Nephron progenitor cell (in vitro differentiated cells): Measurements from ENCODE around the gene PLCL2.
"Not testable (repeated sequence)": the region's sequence is repeated elsewhere in the genome, so short reads cannot be mapped to it uniquely, and the experiment has no call there.

Experiments
- DNase-seq: peaks from one replicate; pipeline ENCODE4 v3.0.0; 2021
- H3K27ac Mint-ChIP-seq: 2 replicates; pipeline ENCODE4 v1.8.0; 2021; ENCODE audit warnings: mild to moderate bottlenecking, moderate library complexity, mixed read lengths
- H3K27me3 Mint-ChIP-seq: 2 replicates; pipeline ENCODE4 v1.8.0; 2021; ENCODE audit warnings: mild to moderate bottlenecking, low read depth, mixed read lengths; ENCODE audit not compliant: poor library complexity
- H3K36me3 Mint-ChIP-seq: 2 replicates; pipeline ENCODE4 v1.8.0; 2021; ENCODE audit warnings: low read depth, mixed read lengths
- H3K4me1 Mint-ChIP-seq: 2 replicates; pipeline ENCODE4 v1.8.0; 2021; ENCODE audit warnings: mixed read lengths
- H3K4me3 Mint-ChIP-seq: 2 replicates; pipeline ENCODE4 v1.8.0; 2021; ENCODE audit warnings: mild to moderate bottlenecking, moderate library complexity, mixed read lengths
- H3K9me3 Mint-ChIP-seq: 2 replicates; pipeline ENCODE4 v1.8.0; 2021; ENCODE audit warnings: mild to moderate bottlenecking, moderate library complexity, mixed read lengths
- TF ChIP-seq, protein P1 (sequence below): fragments of 200-600 bp; sonication (generic); IDR thresholded peaks from 2 replicates; pipeline ENCODE4 v1.5.0; 2021; ENCODE audit warnings: antibody characterized with exemption

The PLCL2 gene

DNA sequence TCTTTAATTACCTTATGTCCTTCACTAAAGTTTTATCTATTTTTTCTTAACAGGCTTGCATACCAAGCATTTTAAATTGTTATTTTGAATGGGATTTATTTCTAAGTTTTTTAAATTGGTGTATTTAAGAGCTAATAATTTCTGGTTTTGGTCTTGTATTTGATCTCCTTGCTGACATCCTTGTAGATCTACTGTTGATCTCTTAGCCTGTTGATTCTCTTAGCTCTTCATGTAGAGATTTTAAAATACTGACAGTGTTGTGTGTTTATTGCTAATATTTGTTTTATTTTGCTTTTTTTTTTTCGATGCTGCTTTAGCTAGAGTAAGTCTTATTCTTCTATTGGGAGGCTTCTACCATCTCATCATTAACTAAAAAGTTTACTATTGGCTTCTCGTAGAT is 65.5 kb downstream of the PLCL2 start:
- H3K4me3 Mint-ChIP-seq, result no peak overlapping the region
- TF ChIP-seq, protein P1, sequence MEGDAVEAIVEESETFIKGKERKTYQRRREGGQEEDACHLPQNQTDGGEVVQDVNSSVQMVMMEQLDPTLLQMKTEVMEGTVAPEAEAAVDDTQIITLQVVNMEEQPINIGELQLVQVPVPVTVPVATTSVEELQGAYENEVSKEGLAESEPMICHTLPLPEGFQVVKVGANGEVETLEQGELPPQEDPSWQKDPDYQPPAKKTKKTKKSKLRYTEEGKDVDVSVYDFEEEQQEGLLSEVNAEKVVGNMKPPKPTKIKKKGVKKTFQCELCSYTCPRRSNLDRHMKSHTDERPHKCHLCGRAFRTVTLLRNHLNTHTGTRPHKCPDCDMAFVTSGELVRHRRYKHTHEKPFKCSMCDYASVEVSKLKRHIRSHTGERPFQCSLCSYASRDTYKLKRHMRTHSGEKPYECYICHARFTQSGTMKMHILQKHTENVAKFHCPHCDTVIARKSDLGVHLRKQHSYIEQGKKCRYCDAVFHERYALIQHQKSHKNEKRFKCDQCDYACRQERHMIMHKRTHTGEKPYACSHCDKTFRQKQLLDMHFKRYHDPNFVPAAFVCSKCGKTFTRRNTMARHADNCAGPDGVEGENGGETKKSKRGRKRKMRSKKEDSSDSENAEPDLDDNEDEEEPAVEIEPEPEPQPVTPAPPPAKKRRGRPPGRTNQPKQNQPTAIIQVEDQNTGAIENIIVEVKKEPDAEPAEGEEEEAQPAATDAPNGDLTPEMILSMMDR, result no peak
- no peak for DNase-seq
- no peaks in the 10 kb centered on the region for H3K36me3 Mint-ChIP-seq
- no peak overlapping the region for H3K27ac Mint-ChIP-seq
- no peaks in the 10 kb centered on the region for H3K4me1 Mint-ChIP-seq
- peaks cover 3% of the 10 kb centered on the region for H3K27me3 Mint-ChIP-seq
- H3K9me3 Mint-ChIP-seq, result peaks cover 6% of the 10 kb centered on the region

DNA sequence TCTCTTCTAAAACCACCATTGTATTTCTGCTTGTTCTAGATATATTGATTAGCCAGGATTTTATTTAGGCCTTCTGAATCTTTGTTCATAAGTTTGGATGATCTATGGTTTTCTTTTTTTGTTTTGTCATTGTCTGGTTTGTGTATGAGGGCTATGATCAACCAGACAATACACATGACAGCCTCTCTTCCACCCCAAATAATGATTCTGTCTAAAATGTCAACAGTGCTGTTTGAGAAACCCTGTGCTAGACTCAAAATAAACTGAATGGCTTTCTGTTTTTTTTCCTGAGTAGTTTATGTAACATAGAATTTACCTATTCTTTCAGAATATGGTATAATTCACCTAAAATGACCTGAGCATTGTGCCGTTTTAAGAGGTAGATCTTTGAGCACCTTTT is 66.1 kb downstream of the PLCL2 start:
- no peak overlapping the region for H3K4me3 Mint-ChIP-seq
- no peak for DNase-seq
- H3K36me3 Mint-ChIP-seq, result no peaks in the 10 kb centered on the region
- TF ChIP-seq, protein P1, result no peak
- peaks cover 3% of the 10 kb centered on the region for H3K27me3 Mint-ChIP-seq
- H3K9me3 Mint-ChIP-seq, result peaks cover 6% of the 10 kb centered on the region
- H3K4me1 Mint-ChIP-seq, result no peaks in the 10 kb centered on the region
- H3K27ac Mint-ChIP-seq, result no peak overlapping the region

DNA sequence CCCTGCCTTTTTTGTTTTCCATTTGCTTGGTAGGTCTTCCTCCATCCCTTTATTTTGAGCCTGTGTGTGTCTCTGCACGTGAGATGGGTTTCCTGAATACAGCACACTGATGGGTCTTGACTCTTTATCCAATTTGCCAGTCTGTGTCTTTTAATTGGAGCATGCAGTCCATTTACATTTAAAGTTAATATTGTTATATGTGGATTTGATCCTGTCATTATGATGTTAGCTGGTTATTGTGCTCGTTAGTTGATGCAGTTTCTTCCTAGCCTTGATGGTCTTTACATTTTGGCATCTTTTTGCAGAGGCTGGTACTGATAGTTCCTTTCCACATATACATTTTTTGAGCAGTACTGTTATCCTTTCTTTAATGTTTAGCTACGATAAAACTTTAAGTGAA is 73.1 kb downstream of the PLCL2 start:
- not testable (repeated sequence) for H3K9me3 Mint-ChIP-seq, DNase-seq, H3K4me1 Mint-ChIP-seq, H3K4me3 Mint-ChIP-seq, H3K27me3 Mint-ChIP-seq, H3K36me3 Mint-ChIP-seq, H3K27ac Mint-ChIP-seq

DNA sequence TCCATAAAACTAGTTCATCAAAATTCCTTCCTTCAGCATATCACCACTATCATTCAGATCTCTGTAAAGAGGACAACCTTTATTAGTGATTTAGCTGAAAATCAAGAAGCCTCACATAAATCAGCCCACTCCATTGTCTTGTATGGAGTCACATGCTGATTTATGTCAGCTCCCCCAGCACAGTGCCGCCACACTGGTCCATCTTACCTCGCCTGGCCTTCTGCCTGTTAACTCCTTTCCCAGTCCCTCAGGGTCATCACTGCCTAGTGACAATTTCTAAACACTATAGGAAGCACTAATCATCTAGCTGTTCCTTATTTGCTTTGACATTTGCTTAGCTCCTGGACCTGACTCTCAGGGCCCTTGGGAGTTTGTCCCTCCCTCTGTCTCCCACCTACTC is 75.4 kb downstream of the PLCL2 start:
- H3K4me3 Mint-ChIP-seq, result no peak overlapping the region
- H3K27me3 Mint-ChIP-seq, result no peaks in the 10 kb centered on the region
- no peaks in the 10 kb centered on the region for H3K36me3 Mint-ChIP-seq
- DNase-seq, result no peak
- TF ChIP-seq, protein P1, result no peak
- no peak overlapping the region for H3K27ac Mint-ChIP-seq
- H3K4me1 Mint-ChIP-seq, result no peaks in the 10 kb centered on the region
- H3K9me3 Mint-ChIP-seq, result peaks cover 4% of the 10 kb centered on the region

DNA sequence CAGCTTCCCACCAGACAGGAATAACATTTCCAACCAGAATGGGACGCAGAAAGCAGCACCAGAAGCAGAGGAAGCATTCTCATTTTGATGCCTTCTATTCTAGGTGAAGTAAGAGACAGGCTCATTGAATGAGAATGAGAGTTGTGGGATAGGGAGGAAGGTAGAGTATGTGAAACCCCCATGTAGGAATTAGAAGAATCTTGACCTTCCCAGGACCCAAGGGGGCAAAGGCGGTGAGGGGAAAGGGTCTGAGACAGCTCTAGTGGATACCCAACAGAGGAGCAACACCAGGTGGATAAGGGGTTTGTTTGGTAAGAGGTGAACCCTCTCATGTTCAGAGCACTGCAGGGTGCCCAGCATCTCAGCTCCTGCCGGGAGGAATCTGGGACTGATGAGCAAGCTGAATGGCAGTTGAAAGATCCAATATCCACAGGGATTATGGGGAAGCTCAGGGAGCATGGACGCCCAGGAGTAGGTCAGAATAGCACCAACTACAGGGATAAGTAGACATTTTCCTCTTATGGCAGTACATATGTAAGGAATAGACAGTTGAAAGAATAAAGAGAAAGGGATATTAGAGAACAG is 77.0 kb downstream of the PLCL2 start:
- DNase-seq, result no peak
- Mint-ChIP-seq H3K36me3 (no peaks in the 10 kb centered on the region), H3K27ac (no peak overlapping the region), H3K27me3 (no peaks in the 10 kb centered on the region), H3K9me3 (peaks cover 4% of the 10 kb centered on the region), H3K4me1 (no peaks in the 10 kb centered on the region), H3K4me3 (no peak overlapping the region)
- TF ChIP-seq, protein P1, result no peak

DNA sequence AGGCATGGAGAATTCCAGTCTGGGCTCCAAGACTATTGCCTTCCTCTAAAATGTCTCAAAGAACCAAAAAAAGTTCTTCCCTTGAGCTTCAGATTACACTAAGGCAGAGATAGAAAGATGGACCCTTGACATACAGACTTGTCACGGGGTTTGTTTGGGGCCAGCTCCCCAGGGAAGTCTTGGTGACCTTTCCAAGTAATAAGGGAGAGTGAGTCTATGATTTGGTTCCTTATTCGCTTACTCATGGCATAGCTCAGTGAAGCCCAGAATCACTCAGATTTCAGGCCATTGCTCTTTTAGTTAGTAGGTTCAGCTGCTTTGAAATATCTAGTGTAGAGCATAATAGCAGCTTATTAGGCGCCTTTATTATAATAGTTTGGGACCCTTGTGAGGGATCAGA is 90.3 kb downstream of the PLCL2 start:
- Mint-ChIP-seq H3K4me1 (peaks cover 5% of the 10 kb centered on the region), H3K9me3 (peaks cover 27% of the 10 kb centered on the region), H3K27ac (no peak overlapping the region), H3K27me3 (no peaks in the 10 kb centered on the region), H3K4me3 (no peak overlapping the region), H3K36me3 (no peaks in the 10 kb centered on the region)
- TF ChIP-seq, protein P1, result no peak
- DNase-seq, result no peak
